ENCODE results near the gene KRTAP10-7.
"Not testable (repeated sequence)": the region's sequence is repeated elsewhere in the genome, so short reads cannot be mapped to it uniquely, and the experiment has no call there.

KRTAP10-7 gene

DNA sequence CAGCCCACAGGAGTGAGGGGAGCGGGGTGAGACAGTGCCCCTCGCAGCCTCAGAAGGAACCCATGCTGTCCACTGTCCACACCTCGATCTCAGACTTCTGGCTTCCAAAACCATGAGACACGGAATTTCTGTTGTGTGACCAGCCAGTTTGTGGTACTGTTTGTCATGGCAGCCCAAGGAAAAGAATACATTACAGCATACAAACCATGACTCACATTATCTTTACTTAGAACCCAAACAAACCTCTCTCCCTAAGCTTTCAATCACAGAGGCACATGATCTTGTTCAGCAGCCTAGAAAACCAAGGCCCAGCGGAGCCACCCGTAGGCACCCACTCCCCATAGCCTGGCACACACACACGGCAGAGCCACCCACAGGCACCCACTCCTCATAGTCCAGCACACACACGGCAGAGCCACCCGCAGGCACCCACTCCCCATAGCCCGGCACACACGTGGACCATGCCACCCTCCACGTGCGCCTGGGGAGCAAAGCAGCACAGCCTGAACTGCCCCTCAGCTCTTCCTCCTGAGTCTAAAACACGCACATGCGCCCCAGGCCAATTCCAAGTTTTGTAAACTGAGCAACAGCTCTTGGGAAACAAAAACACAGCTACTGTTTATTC is 27.3 kb upstream of the KRTAP10-7 start:
- H3K36me3 ChIP-seq (ENCODE audit: control insufficient read depth in 4 of 4, insufficient read depth in 4 of 4, low read length in 3 of 4), result no peaks in the 10 kb centered on the region
- H3K27ac ChIP-seq (ENCODE audit: insufficient read depth in 1 of 2, low read depth in 1 of 2, low read length in 2 of 2, poor library complexity in 1 of 2, severe bottlenecking in 2 of 2), result no peak overlapping the region
- CTCF ChIA-PET, result no interaction called here
- 93% methylated on average over 15 of the region's 15 CpGs for WGBS (ENCODE audit: insufficient coverage)
- H3K9me3 ChIP-seq (ENCODE audit: control extremely low read depth in 1 of 5, control insufficient read depth in 4 of 5, insufficient read depth in 2 of 5, low read depth in 1 of 5, low read length in 4 of 5), result peaks cover 0 to 26% (median 12%) of the 10 kb centered on the region in 5 experiments
- H3K27me3 ChIP-seq (replicated peaks in 2 of 5; ENCODE audit: control insufficient read depth in 4 of 5, insufficient read depth in 5 of 5, low read length in 4 of 5), result peaks cover 0 to 32% (median 3%) of the 10 kb centered on the region in 5 experiments
- DNase-seq, result no peak
- POLR2A ChIA-PET, result no interaction called here
- H3K4me3 ChIP-seq (ENCODE audit: control insufficient read depth in 1 of 7, extremely low read depth in 1 of 7, insufficient read depth in 4 of 7, low read depth in 2 of 7, low read length in 6 of 7), result no peak overlapping the region
- H3K4me1 ChIP-seq (ENCODE audit: control extremely low read depth in 1 of 4, control insufficient read depth in 4 of 4, insufficient read depth in 4 of 4, low read length in 3 of 4), result no peaks in the 10 kb centered on the region

DNA sequence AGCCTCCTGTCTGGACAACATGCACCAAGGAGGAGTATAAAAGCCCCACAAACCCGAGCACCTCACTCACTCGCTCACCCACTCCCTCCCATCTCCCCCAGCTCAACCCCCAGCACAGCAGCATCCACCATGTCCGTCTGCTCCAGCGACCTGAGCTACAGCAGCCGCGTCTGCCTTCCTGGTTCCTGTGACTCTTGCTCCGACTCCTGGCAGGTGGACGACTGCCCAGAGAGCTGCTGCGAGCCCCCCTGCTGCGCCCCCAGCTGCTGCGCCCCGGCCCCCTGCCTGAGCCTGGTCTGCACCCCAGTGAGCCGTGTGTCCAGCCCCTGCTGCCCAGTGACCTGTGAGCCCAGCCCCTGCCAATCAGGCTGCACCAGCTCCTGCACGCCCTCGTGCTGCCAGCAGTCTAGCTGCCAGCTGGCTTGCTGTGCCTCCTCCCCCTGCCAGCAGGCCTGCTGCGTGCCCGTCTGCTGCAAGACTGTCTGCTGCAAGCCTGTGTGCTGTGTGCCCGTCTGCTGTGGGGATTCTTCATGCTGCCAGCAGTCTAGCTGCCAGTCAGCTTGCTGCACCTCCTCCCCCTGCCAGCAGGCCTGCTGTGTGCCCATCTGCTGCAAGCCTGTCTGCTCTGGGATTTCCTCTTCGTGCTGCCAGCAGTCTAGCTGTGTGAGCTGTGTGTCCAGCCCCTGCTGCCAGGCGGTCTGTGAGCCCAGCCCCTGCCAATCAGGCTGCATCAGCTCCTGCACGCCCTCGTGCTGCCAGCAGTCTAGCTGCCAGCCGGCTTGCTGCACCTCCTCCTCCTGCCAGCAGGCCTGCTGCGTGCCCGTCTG is 26.6 kb upstream of the KRTAP10-7 start, which contains the start of gene KRTAP10-4:
Gene KRTAP10-4 (plus strand): TSS at position 100 of the 827 bp plus-strand sequence. CDS start 30 bp downstream, at position 130.
- 82% methylated on average over 11 of the region's 25 CpGs for WGBS (ENCODE audit: insufficient coverage)
- DNase-seq; H3K27ac ChIP-seq (ENCODE audit: insufficient read depth in 1 of 2, low read depth in 1 of 2, low read length in 2 of 2, poor library complexity in 1 of 2, severe bottlenecking in 2 of 2); CTCF ChIA-PET; H3K4me3 ChIP-seq (ENCODE audit: control insufficient read depth in 1 of 7, extremely low read depth in 1 of 7, insufficient read depth in 4 of 7, low read depth in 2 of 7, low read length in 6 of 7); H3K4me1 ChIP-seq (ENCODE audit: control extremely low read depth in 1 of 4, control insufficient read depth in 4 of 4, insufficient read depth in 4 of 4, low read length in 3 of 4); H3K36me3 ChIP-seq (ENCODE audit: control insufficient read depth in 4 of 4, insufficient read depth in 4 of 4, low read length in 3 of 4); POLR2A ChIA-PET: not testable (repeated sequence)
- H3K27me3 ChIP-seq (replicated peaks in 2 of 5; ENCODE audit: control insufficient read depth in 4 of 5, insufficient read depth in 5 of 5, low read length in 4 of 5), result peaks cover 0 to 32% (median 3%) of the 10 kb centered on the region in 5 experiments
- H3K9me3 ChIP-seq (ENCODE audit: control extremely low read depth in 1 of 5, control insufficient read depth in 4 of 5, insufficient read depth in 2 of 5, low read depth in 1 of 5, low read length in 4 of 5), result peaks cover 0 to 26% (median 12%) of the 10 kb centered on the region in 5 experiments

DNA sequence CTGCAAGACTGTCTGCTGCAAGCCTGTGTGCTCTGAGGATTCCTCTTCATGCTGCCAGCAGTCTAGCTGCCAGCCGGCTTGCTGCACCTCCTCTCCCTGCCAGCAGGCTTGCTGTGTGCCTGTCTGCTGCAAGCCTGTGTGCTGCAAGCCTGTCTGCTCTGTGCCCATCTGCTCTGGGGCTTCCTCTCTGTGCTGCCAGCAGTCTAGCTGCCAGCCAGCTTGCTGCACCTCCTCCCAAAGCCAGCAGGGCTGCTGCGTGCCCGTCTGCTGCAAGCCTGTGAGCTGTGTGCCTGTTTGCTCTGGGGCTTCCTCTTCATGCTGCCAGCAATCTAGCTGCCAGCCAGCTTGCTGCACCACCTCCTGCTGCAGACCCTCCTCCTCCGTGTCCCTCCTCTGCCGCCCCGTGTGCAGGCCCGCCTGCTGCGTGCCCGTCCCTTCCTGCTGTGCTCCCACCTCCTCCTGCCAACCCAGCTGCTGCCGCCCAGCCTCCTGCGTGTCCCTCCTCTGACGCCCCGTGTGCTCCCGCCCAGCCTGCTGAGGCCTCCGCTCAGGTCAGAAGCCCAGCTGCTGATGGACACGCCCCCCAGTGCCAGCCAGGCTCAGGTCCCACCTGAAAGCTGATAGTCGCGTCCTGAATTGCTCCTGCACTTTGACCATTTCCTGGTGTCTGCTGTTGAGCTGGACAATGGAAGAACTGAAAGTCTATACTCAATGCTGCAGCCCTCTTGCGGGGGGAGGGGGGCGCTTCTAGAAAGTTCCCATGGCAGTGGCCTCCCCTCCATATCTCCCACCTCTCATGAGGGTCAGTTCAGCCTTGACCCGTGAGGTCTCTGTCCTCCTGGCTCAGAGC is 25.7 kb upstream of the KRTAP10-7 start:
- Histone ChIP-seq H3K4me1 (ENCODE audit: control extremely low read depth in 1 of 4, control insufficient read depth in 4 of 4, insufficient read depth in 4 of 4, low read length in 3 of 4) (no peaks in the 10 kb centered on the region), H3K36me3 (ENCODE audit: control insufficient read depth in 4 of 4, insufficient read depth in 4 of 4, low read length in 3 of 4) (no peaks in the 10 kb centered on the region), H3K27ac (ENCODE audit: insufficient read depth in 1 of 2, low read depth in 1 of 2, low read length in 2 of 2, poor library complexity in 1 of 2, severe bottlenecking in 2 of 2) (no peak overlapping the region), H3K9me3 (ENCODE audit: control extremely low read depth in 1 of 5, control insufficient read depth in 4 of 5, insufficient read depth in 2 of 5, low read depth in 1 of 5, low read length in 4 of 5) (peaks cover 0 to 26% (median 12%) of the 10 kb centered on the region in 5 experiments), H3K4me3 (ENCODE audit: control insufficient read depth in 1 of 7, extremely low read depth in 1 of 7, insufficient read depth in 4 of 7, low read depth in 2 of 7, low read length in 6 of 7) (no peak overlapping the region), H3K27me3 (replicated peaks in 2 of 5; ENCODE audit: control insufficient read depth in 4 of 5, insufficient read depth in 5 of 5, low read length in 4 of 5) (peaks cover 0 to 33% (median 1%) of the 10 kb centered on the region in 5 experiments)
- POLR2A ChIA-PET, result no interaction called here
- CTCF ChIA-PET, result no interaction called here
- DNase-seq, result no peak
- WGBS (ENCODE audit: insufficient coverage), result 37% methylated on average over 18 of the region's 21 CpGs

DNA sequence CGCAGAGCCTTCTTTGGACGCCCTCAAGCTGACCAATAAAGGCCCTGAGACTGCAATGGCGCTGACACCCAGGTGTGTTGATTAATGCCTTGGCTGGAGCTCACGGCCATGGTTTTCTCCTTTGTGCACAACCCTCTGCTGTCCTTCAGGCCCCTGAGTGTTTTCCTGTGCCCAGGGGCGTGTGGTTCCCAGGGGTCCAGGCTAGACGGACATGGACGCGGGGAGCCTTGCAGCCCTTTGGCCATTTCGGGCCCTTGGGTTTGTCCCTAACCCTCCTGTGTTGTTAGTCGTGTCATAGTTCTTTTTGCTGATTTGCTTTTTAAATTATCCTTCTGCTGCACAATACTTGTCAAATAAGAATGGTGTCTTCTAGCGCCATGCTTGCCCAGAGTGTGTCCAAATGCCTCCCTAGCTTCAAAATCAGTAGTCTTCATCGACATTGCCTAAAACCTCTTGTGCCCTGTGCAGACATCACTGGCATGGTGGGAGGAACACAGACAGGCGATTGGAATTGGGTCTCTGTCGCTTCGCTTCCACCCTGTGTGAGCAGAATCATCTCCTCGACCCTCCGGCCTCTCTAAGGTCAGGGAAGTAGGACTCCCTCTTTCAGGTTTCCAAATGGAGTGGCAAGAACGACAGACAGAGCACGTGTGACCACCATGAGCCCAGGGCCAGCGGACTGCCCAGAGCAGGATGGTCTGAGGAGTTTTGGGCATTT is 24.9 kb upstream of the KRTAP10-7 start:
- 90% methylated on average over 18 of the region's 20 CpGs for WGBS (ENCODE audit: insufficient coverage)
- peaks cover 0 to 24% (median 12%) of the 10 kb centered on the region in 5 experiments for H3K9me3 ChIP-seq (ENCODE audit: control extremely low read depth in 1 of 5, control insufficient read depth in 4 of 5, insufficient read depth in 2 of 5, low read depth in 1 of 5, low read length in 4 of 5)
- H3K27me3 ChIP-seq (replicated peaks in 2 of 5; ENCODE audit: control insufficient read depth in 4 of 5, insufficient read depth in 5 of 5, low read length in 4 of 5), result peaks cover 0 to 37% (median 0%) of the 10 kb centered on the region in 5 experiments
- no peak overlapping the region for H3K27ac ChIP-seq (ENCODE audit: insufficient read depth in 1 of 2, low read depth in 1 of 2, low read length in 2 of 2, poor library complexity in 1 of 2, severe bottlenecking in 2 of 2)
- DNase-seq, result no peak
- CTCF ChIA-PET, result no interaction called here
- H3K4me3 ChIP-seq (ENCODE audit: control insufficient read depth in 1 of 7, extremely low read depth in 1 of 7, insufficient read depth in 4 of 7, low read depth in 2 of 7, low read length in 6 of 7), result no peak overlapping the region
- H3K4me1 ChIP-seq (ENCODE audit: control extremely low read depth in 1 of 4, control insufficient read depth in 4 of 4, insufficient read depth in 4 of 4, low read length in 3 of 4), result no peaks in the 10 kb centered on the region
- no peaks in the 10 kb centered on the region for H3K36me3 ChIP-seq (ENCODE audit: control insufficient read depth in 4 of 4, insufficient read depth in 4 of 4, low read length in 3 of 4)
- POLR2A ChIA-PET, result no interaction called here

DNA sequence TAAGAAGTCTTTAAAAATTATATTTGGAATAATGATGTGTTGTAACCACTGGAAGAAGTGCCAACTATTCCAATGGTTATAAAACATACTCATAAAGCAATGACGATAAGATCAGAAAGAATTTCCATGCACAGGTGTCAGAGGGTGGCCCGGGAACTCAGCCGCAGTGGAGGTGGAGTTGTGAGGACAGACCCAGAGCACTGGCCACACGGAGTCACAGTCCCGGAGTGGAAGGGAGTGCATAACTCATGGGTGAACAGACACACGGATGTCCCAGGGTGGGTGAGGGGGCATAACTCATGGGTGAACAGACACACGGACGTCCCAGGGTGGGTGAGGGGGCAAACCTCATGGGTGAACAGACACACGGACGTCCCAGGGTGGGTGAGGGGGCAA is 24.4 kb upstream of the KRTAP10-7 start:
- H3K36me3 ChIP-seq (ENCODE audit: control insufficient read depth in 4 of 4, insufficient read depth in 4 of 4, low read length in 3 of 4), result no peaks in the 10 kb centered on the region
- 86% methylated on average over 5 of the region's 10 CpGs for WGBS (ENCODE audit: insufficient coverage)
- H3K4me3 ChIP-seq (ENCODE audit: control insufficient read depth in 1 of 7, extremely low read depth in 1 of 7, insufficient read depth in 4 of 7, low read depth in 2 of 7, low read length in 6 of 7), result no peak overlapping the region
- CTCF ChIA-PET, result no interaction called here
- peaks cover 0 to 37% (median 0%) of the 10 kb centered on the region in 5 experiments for H3K27me3 ChIP-seq (replicated peaks in 2 of 5; ENCODE audit: control insufficient read depth in 4 of 5, insufficient read depth in 5 of 5, low read length in 4 of 5)
- H3K4me1 ChIP-seq (ENCODE audit: control extremely low read depth in 1 of 4, control insufficient read depth in 4 of 4, insufficient read depth in 4 of 4, low read length in 3 of 4), result no peaks in the 10 kb centered on the region
- peaks cover 0 to 25% (median 12%) of the 10 kb centered on the region in 5 experiments for H3K9me3 ChIP-seq (ENCODE audit: control extremely low read depth in 1 of 5, control insufficient read depth in 4 of 5, insufficient read depth in 2 of 5, low read depth in 1 of 5, low read length in 4 of 5)
- H3K27ac ChIP-seq (ENCODE audit: insufficient read depth in 1 of 2, low read depth in 1 of 2, low read length in 2 of 2, poor library complexity in 1 of 2, severe bottlenecking in 2 of 2), result no peak overlapping the region
- DNase-seq, result no peak
- POLR2A ChIA-PET, result no interaction called here

DNA sequence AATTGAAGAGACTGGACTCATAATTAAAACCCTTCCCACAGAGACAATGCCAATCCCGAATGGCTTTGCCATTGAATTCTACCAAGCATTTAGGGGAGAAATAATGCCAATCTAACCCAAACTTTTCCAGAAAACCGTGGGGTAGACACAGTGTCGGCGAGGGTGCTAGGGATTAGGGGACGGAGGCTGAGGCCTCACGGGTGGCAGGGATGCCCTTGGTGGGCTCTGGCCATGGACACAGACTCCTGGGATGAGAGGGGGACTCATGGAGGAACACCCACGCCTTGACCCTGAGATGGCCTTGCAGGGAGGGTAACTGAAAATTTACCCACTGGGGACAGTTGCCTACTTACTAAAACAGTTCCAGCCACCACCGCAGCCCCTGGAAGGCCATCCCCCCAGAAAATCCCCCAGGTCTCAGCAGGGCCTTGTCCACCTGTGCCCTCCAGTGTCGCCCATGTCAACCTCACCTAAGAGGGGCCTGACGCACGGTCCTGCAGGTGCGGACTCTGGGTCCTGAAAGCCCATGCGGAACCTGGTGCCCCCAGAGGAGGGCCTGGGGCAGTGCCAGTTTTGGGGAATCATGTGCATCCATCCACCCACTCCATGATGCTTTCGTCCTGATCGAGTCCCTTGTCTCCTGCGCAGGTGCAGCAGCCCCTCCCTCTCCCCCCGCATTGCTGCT is 21.9 kb upstream of the KRTAP10-7 start:
- Histone ChIP-seq H3K4me3 (ENCODE audit: control insufficient read depth in 1 of 7, extremely low read depth in 1 of 7, insufficient read depth in 4 of 7, low read depth in 2 of 7, low read length in 6 of 7) (no peak overlapping the region), H3K27ac (ENCODE audit: insufficient read depth in 1 of 2, low read depth in 1 of 2, low read length in 2 of 2, poor library complexity in 1 of 2, severe bottlenecking in 2 of 2) (no peak overlapping the region), H3K9me3 (ENCODE audit: control extremely low read depth in 1 of 5, control insufficient read depth in 4 of 5, insufficient read depth in 2 of 5, low read depth in 1 of 5, low read length in 4 of 5) (peaks cover 2 to 29% (median 17%) of the 10 kb centered on the region in 5 experiments), H3K27me3 (replicated peaks in 2 of 5; ENCODE audit: control insufficient read depth in 4 of 5, insufficient read depth in 5 of 5, low read length in 4 of 5) (peaks cover 0 to 38% (median 0%) of the 10 kb centered on the region in 5 experiments), H3K36me3 (ENCODE audit: control insufficient read depth in 4 of 4, insufficient read depth in 4 of 4, low read length in 3 of 4) (no peaks in the 10 kb centered on the region), H3K4me1 (ENCODE audit: control extremely low read depth in 1 of 4, control insufficient read depth in 4 of 4, insufficient read depth in 4 of 4, low read length in 3 of 4) (no peaks in the 10 kb centered on the region)
- over 99% methylated on average over 15 of the region's 17 CpGs for WGBS (ENCODE audit: insufficient coverage)
- ChIA-PET POLR2A (no interaction called here), CTCF (no interaction called here)
- DNase-seq, result no peak

Data from common myeloid progenitor, CD34-positive (primary cell).